ENCODE results near the gene ST7L.

Gene ST7L

GRCh38 chr1:112507336-112507735 lies 111.6 kb downstream of the ST7L start:
- H3K4me3 ChIP-seq (ENCODE audit: low read length): no peak overlapping the region
- peaks cover 11% of the 10 kb centered on the region for H3K27me3 ChIP-seq (ENCODE audit: control insufficient read depth, insufficient read depth, low read length)
- no peaks in the 10 kb centered on the region for H3K36me3 ChIP-seq (ENCODE audit: control insufficient read depth, insufficient read depth, low read length)
- H3K9ac ChIP-seq (ENCODE audit: low read length): no peak overlapping the region
- H3K4me1 ChIP-seq (ENCODE audit: control insufficient read depth, insufficient read depth, low read length): peaks cover 3% of the 10 kb centered on the region
- no peak overlapping the region for H3K27ac ChIP-seq (ENCODE audit: low read depth, low read length)

DNA sequence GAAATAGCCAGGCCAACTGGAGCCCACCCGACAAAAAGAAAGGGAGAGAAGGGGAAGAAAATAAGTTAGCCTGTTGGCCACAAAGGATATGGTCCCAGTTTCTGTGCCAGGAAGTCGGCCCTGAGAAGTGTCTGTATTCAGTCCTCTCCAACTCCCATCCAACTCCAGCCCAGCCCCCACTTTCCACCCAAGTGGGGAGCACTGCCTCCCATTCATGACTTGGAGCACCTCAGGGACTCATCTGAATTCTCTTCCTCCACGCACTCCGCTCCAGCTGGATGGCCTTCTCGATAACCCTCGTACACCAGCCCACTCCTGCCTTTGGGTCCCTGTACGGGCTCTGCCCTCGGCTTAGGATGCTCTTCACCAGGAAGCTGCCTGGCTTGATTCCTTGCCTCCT lies 112.2 kb downstream of the ST7L start:
- Histone ChIP-seq H3K27ac (ENCODE audit: low read depth, low read length) (no peak overlapping the region), H3K9ac (ENCODE audit: low read length) (no peak overlapping the region), H3K36me3 (ENCODE audit: control insufficient read depth, insufficient read depth, low read length) (no peaks in the 10 kb centered on the region), H3K4me3 (ENCODE audit: low read length) (no peak overlapping the region), H3K4me1 (ENCODE audit: control insufficient read depth, insufficient read depth, low read length) (peaks cover 3% of the 10 kb centered on the region), H3K27me3 (ENCODE audit: control insufficient read depth, insufficient read depth, low read length) (peaks cover 11% of the 10 kb centered on the region)

- H3K4me1 ChIP-seq (ENCODE audit: control insufficient read depth, insufficient read depth, low read length): peaks cover 3% of the 10 kb centered on the region
- no peaks in the 10 kb centered on the region for H3K36me3 ChIP-seq (ENCODE audit: control insufficient read depth, insufficient read depth, low read length)
- no peak overlapping the region for H3K9ac ChIP-seq (ENCODE audit: low read length)
- peaks cover 11% of the 10 kb centered on the region for H3K27me3 ChIP-seq (ENCODE audit: control insufficient read depth, insufficient read depth, low read length)
- no peak overlapping the region for H3K27ac ChIP-seq (ENCODE audit: low read depth, low read length)
- H3K4me3 ChIP-seq (ENCODE audit: low read length): no peak overlapping the region
Observed at GRCh38 chr1:112506306-112506705, 112.6 kb downstream of the ST7L start.

- peaks cover 3% of the 10 kb centered on the region for H3K4me1 ChIP-seq (ENCODE audit: control insufficient read depth, insufficient read depth, low read length)
- no peak overlapping the region for H3K4me3 ChIP-seq (ENCODE audit: low read length)
- H3K27ac ChIP-seq (ENCODE audit: low read depth, low read length): no peak overlapping the region
- peaks cover 11% of the 10 kb centered on the region for H3K27me3 ChIP-seq (ENCODE audit: control insufficient read depth, insufficient read depth, low read length)
- H3K9ac ChIP-seq (ENCODE audit: low read length): no peak overlapping the region
- no peaks in the 10 kb centered on the region for H3K36me3 ChIP-seq (ENCODE audit: control insufficient read depth, insufficient read depth, low read length)
Observed at GRCh38 chr1:112505878-112506277, 113.1 kb downstream of the ST7L start.

GRCh38 chr1:112505400-112505785 lies 113.5 kb downstream of the ST7L start:
- H3K27me3 ChIP-seq (ENCODE audit: control insufficient read depth, insufficient read depth, low read length): peaks cover 11% of the 10 kb centered on the region
- H3K36me3 ChIP-seq (ENCODE audit: control insufficient read depth, insufficient read depth, low read length): no peaks in the 10 kb centered on the region
- peaks cover 3% of the 10 kb centered on the region for H3K4me1 ChIP-seq (ENCODE audit: control insufficient read depth, insufficient read depth, low read length)
- no peak overlapping the region for H3K4me3 ChIP-seq (ENCODE audit: low read length)
- H3K27ac ChIP-seq (ENCODE audit: low read depth, low read length): no peak overlapping the region
- no peak overlapping the region for H3K9ac ChIP-seq (ENCODE audit: low read length)

- H3K4me3 ChIP-seq (ENCODE audit: low read length): no peak overlapping the region
Observed at GRCh38 chr1:112504661-112505399, 114.1 kb downstream of the ST7L start.

GRCh38 chr1:112504001-112504660 lies 114.8 kb downstream of the ST7L start:
- no peak overlapping the region for H3K4me3 ChIP-seq (ENCODE audit: low read length)
- H3K36me3 ChIP-seq (ENCODE audit: control insufficient read depth, insufficient read depth, low read length): no peaks in the 10 kb centered on the region

More at GRCh38 chr1:112504661-112505399, 114.1 kb downstream of the ST7L start:
- H3K27me3 ChIP-seq (ENCODE audit: control insufficient read depth, insufficient read depth, low read length): peaks cover 9% of the 10 kb centered on the region
- peaks cover 3% of the 10 kb centered on the region for H3K4me1 ChIP-seq (ENCODE audit: control insufficient read depth, insufficient read depth, low read length)
- H3K9ac ChIP-seq (ENCODE audit: low read length): no peak overlapping the region
- H3K27ac ChIP-seq (ENCODE audit: low read depth, low read length): no peak overlapping the region
- H3K36me3 ChIP-seq (ENCODE audit: control insufficient read depth, insufficient read depth, low read length): no peaks in the 10 kb centered on the region

DNA sequence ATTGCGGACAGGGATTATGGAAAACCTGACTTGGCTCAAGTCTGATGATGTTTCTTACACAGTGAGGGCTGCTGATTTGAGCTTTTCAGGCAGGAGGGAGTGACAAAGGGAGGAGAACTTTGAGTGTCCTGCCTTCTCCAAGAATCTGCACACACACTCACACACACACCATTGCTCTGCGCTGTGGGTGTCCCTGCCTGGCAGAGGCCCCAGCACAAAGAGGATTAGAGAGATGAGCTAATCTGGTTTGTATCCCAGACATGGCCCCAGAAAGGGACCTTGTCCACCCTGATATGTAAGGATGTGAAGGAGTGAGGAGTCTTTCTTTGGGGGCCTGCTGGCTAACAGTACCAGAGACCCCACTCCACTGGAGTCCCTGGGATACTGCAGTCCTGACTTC lies 116.1 kb downstream of the ST7L start:
- H3K27me3 ChIP-seq (ENCODE audit: control insufficient read depth, insufficient read depth, low read length): peaks cover 4% of the 10 kb centered on the region
- H3K4me1 ChIP-seq (ENCODE audit: control insufficient read depth, insufficient read depth, low read length): no peaks in the 10 kb centered on the region
- no peak overlapping the region for H3K27ac ChIP-seq (ENCODE audit: low read depth, low read length)
- no peaks in the 10 kb centered on the region for H3K36me3 ChIP-seq (ENCODE audit: control insufficient read depth, insufficient read depth, low read length)
- no peak overlapping the region for H3K9ac ChIP-seq (ENCODE audit: low read length)
- no peak overlapping the region for H3K4me3 ChIP-seq (ENCODE audit: low read length)

More at GRCh38 chr1:112504001-112504660, 114.8 kb downstream of the ST7L start:
- Histone ChIP-seq H3K4me1 (ENCODE audit: control insufficient read depth, insufficient read depth, low read length) (peaks cover 3% of the 10 kb centered on the region), H3K27me3 (ENCODE audit: control insufficient read depth, insufficient read depth, low read length) (peaks cover 7% of the 10 kb centered on the region), H3K9ac (ENCODE audit: low read length) (no peak overlapping the region), H3K27ac (ENCODE audit: low read depth, low read length) (no peak overlapping the region)

- Histone ChIP-seq H3K27ac (ENCODE audit: low read depth, low read length) (no peak overlapping the region), H3K27me3 (ENCODE audit: control insufficient read depth, insufficient read depth, low read length) (peaks cover 3% of the 10 kb centered on the region), H3K4me1 (ENCODE audit: control insufficient read depth, insufficient read depth, low read length) (no peaks in the 10 kb centered on the region), H3K36me3 (ENCODE audit: control insufficient read depth, insufficient read depth, low read length) (no peaks in the 10 kb centered on the region), H3K9ac (ENCODE audit: low read length) (no peak overlapping the region), H3K4me3 (ENCODE audit: low read length) (peak overlapping the region; percentile 59)
Observed at GRCh38 chr1:112501810-112502641, 116.9 kb downstream of the ST7L start.

DNA sequence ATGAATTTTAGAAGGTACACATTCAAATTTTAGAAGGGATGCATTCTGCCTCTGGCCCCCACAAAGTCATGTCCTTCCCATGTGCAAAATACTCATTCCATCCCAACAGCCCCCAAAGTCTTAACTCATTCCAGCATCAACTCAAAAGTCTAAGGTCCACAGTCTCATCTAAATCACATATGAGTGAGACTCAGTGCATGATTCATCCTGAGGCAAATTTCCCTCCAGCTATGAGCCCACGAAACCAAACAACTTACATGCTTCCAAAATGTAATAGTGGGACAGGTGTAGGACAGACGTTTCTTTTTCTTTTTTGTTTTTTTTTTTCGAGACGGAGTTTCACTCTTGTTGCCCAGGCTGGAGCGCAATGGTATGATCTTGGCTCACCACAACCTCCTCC lies 122.7 kb downstream of the ST7L start:
- no peaks in the 10 kb centered on the region for H3K27me3 ChIP-seq (ENCODE audit: control insufficient read depth, insufficient read depth, low read length)
- H3K36me3 ChIP-seq (ENCODE audit: control insufficient read depth, insufficient read depth, low read length): no peaks in the 10 kb centered on the region
- H3K4me1 ChIP-seq (ENCODE audit: control insufficient read depth, insufficient read depth, low read length): no peaks in the 10 kb centered on the region
- H3K4me3 ChIP-seq (ENCODE audit: low read length): no peak overlapping the region
- H3K27ac ChIP-seq (ENCODE audit: low read depth, low read length): no peak overlapping the region
- H3K9ac ChIP-seq (ENCODE audit: low read length): no peak overlapping the region

- H3K36me3 ChIP-seq (ENCODE audit: control insufficient read depth, insufficient read depth, low read length): no peaks in the 10 kb centered on the region
- no peaks in the 10 kb centered on the region for H3K4me1 ChIP-seq (ENCODE audit: control insufficient read depth, insufficient read depth, low read length)
- no peak overlapping the region for H3K4me3 ChIP-seq (ENCODE audit: low read length)
- no peaks in the 10 kb centered on the region for H3K27me3 ChIP-seq (ENCODE audit: control insufficient read depth, insufficient read depth, low read length)
- no peak overlapping the region for H3K9ac ChIP-seq (ENCODE audit: low read length)
- no peak overlapping the region for H3K27ac ChIP-seq (ENCODE audit: low read depth, low read length)
Observed at GRCh38 chr1:112493351-112493750, 125.6 kb downstream of the ST7L start.

- no peaks in the 10 kb centered on the region for H3K36me3 ChIP-seq (ENCODE audit: control insufficient read depth, insufficient read depth, low read length)
- H3K4me1 ChIP-seq (ENCODE audit: control insufficient read depth, insufficient read depth, low read length): no peaks in the 10 kb centered on the region
- no peaks in the 10 kb centered on the region for H3K27me3 ChIP-seq (ENCODE audit: control insufficient read depth, insufficient read depth, low read length)
- no peak overlapping the region for H3K27ac ChIP-seq (ENCODE audit: low read depth, low read length)
- no peak overlapping the region for H3K4me3 ChIP-seq (ENCODE audit: low read length)
- no peak overlapping the region for H3K9ac ChIP-seq (ENCODE audit: low read length)
Observed at GRCh38 chr1:112492076-112492475, 126.9 kb downstream of the ST7L start.
